Lower leg skin (tissue), 4 donors: Measurements from ENCODE around the gene POU6F2. TPM values are rescaled to one million over a fixed set of nuclear protein-coding genes. Genes with fewer than 3 reads are reported as not detected.

Source experiments
- DNase-seq, 2 donors: peaks; one replicate each; pipeline ENCODE4 v3.0.0-alpha.2; 2019; ENCODE audit warnings: low spot score in 2 of 2
- H3K4me3 ChIP-seq: fragments of 200-600 bp; sonication (generic); 2 replicates; pipeline ENCODE4 v1.5.1; 2017; ENCODE audit warnings: mild to moderate bottlenecking, low read depth; ENCODE audit not compliant: poor library complexity, severe bottlenecking
- CTCF ChIP-seq, 3 donors: fragments of 450-650 bp; IDR thresholded peaks; one replicate each; pipeline ENCODE4 v1.5.1; 2016; ENCODE audit warnings: antibody characterized with exemption in 3 of 3, mild to moderate bottlenecking in 3 of 3, moderate library complexity in 2 of 3
- POLR2A ChIP-seq, 2 donors: fragments of 450-650 bp; IDR thresholded peaks; one replicate each; pipeline ENCODE4 v1.6.1; 2016 to 2017; ENCODE audit warnings: antibody characterized with exemption in 2 of 2, mild to moderate bottlenecking in 1 of 2, moderate library complexity in 1 of 2
- WGBS, 2 donors: methylation state at CpG; one replicate each; pipeline ENCODE4 v1.1.5; 2018; 5-methylcytosine and 5-hydroxymethylcytosine counted together
- intact Hi-C: fragments of 100-400 bp; cut with DNase I; formaldehyde crosslinking; loops from one replicate; pipeline ENCODE4 v1.15.0; 2023; ENCODE audit warnings: low total_unique reads
- total RNA-seq, 4 donors: library from RNA; depleted of rRNA; stranded (reverse); fragments of >200 nt; gene quantifications; one replicate each; pipeline ENCODE4 v1.1.0, GENCODE V29; 2016

The POU6F2 gene
- under 1 TPM in 1 of 4 donors, not detected in 3; 0.36 TPM for total RNA-seq

GRCh38 chr7:38977685-38978084 is at the start of gene POU6F2:
TSS of gene POU6F2 (plus strand) at chr7:38977909. CDS start at chr7:38977954, 45 bp downstream.
- intact Hi-C loops: no loop called here
- no peak within 1 kb of the TSS for H3K4me3 ChIP-seq
- TF ChIP-seq CTCF (IDR thresholded peaks at IDR 0.05) (no peak), POLR2A (IDR thresholded peaks at IDR 0.05) (no peak)
- WGBS, 2 donors: 87 to 89% methylated on average over 7 of the region's 7 CpGs
- DNase-seq: no peak

- 91 to 95% methylated on average over 3 of the region's 3 CpGs for WGBS, 2 donors
- intact Hi-C loops: no loop called here
- H3K4me3 ChIP-seq: no peak overlapping the region
- DNase-seq: no peak
- TF ChIP-seq POLR2A (IDR thresholded peaks at IDR 0.05) (no peak), CTCF (IDR thresholded peaks at IDR 0.05) (no peak)
These were observed 49.2 kb upstream of the POU6F2 start for GRCh38 chr7:38928506-38928905.

GRCh38 chr7:38929460-38930171 is 48.1 kb upstream of the POU6F2 start:
- no peak for DNase-seq
- WGBS, 2 donors: 85 to 88% methylated on average over 7 of the region's 7 CpGs
- intact Hi-C loops: no loop called here
- no peak overlapping the region for H3K4me3 ChIP-seq
- TF ChIP-seq POLR2A (IDR thresholded peaks at IDR 0.05) (no peak), CTCF (IDR thresholded peaks at IDR 0.05) (no peak)

GRCh38 chr7:38932509-38933168 is 45.1 kb upstream of the POU6F2 start:
- H3K4me3 ChIP-seq: no peak overlapping the region
- intact Hi-C loops: no loop called here
- DNase-seq: no peak
- TF ChIP-seq CTCF (IDR thresholded peaks at IDR 0.05) (no peak), POLR2A (IDR thresholded peaks at IDR 0.05) (no peak)
- 34 to 35% methylated on average over 6 of the region's 6 CpGs for WGBS, 2 donors

- intact Hi-C loops: no loop called here
- TF ChIP-seq POLR2A (IDR thresholded peaks at IDR 0.05): no peak
- no peak for TF ChIP-seq CTCF (IDR thresholded peaks at IDR 0.05)
- no peak for DNase-seq
- WGBS, 2 donors: 84 to 91% methylated on average over 3 of the region's 3 CpGs
- no peak overlapping the region for H3K4me3 ChIP-seq
These were observed 43.7 kb upstream of the POU6F2 start for GRCh38 chr7:38934051-38934450.
